Cardiac muscle cell (in vitro differentiated cells and primary cell): ENCODE measurements around the gene RDH5. TPM values are rescaled to one million over a fixed set of nuclear protein-coding genes. Genes with fewer than 3 reads are reported as not detected.

Source experiments
- DNase-seq, 2 donors: peaks; one replicate each; pipeline versions ENCODE4 v3.0.0 to v3.0.0-alpha.2; 2010 to 2017; ENCODE audit warnings: low read depth in 1 of 2, low spot score in 1 of 2
- H3K27ac ChIP-seq: fragments of 200-600 bp; sonication (generic); 2 replicates; pipeline ENCODE4 v1.5.1; 2016
- H3K27me3 ChIP-seq: fragments of 200-600 bp; sonication (generic); 2 replicates; pipeline ENCODE4 v1.6.0; 2016; ENCODE audit warnings: control low read depth
- H3K36me3 ChIP-seq: fragments of 200-600 bp; sonication (generic); 2 replicates; pipeline ENCODE4 v1.5.1; 2016; ENCODE audit warnings: control low read depth
- H3K4me1 ChIP-seq: fragments of 200-600 bp; sonication (generic); 2 replicates; pipeline ENCODE4 v1.8.1; 2017; ENCODE audit warnings: low read depth, mild to moderate bottlenecking, mixed run types
- H3K4me3 ChIP-seq: fragments of 200-600 bp; sonication (generic); 2 replicates; pipeline ENCODE4 v1.5.1; 2016; ENCODE audit warnings: mild to moderate bottlenecking
- H3K9me3 ChIP-seq: fragments of 200-600 bp; sonication (generic); 2 replicates; pipeline ENCODE4 v1.5.1; 2017; ENCODE audit warnings: low read depth, mild to moderate bottlenecking, control low read depth
- CTCF ChIP-seq: IDR thresholded peaks from 2 replicates; pipeline ENCODE4 v1.5.1; 2012; ENCODE audit warnings: low read depth, mild to moderate bottlenecking, low read length
- polyA plus RNA-seq: library from polyadenylated mRNA; unstranded; fragments of >200 nt; fragmentation: Nextera tagmentation; extraction: Ambion mirVana; gene quantifications from 2 replicates; pipeline ENCODE4 v1.2.1, GENCODE V29; 2016
- total RNA-seq: library from RNA; depleted of rRNA; stranded (reverse); fragments of >200 nt; gene quantifications from 2 replicates; pipeline ENCODE4 v1.2.3, GENCODE V29; 2016

RDH5 gene
- total and polyA plus RNA-seq, 2 experiments from 2014 or later: 10.1 to 12.6 TPM

DNA sequence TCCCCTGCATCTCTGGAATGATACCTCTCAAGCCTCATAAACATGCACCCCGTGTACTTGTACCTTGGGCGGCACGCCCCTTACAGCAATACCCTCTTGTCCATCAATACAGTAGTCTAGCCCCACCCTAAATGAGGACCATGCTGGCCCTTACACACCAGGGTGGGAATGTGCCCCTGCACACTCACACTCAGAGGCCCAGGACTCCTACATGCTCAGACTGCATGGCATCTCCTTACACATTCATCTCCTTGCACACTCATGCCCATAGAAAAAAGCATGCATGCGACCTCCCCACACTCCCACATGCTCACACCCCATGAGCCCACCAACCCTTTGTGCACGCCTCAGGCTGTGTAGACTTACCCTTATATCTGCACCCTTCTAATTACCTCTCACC, 34.5 kb upstream of the RDH5 start:
- Histone ChIP-seq H3K27ac (no peak overlapping the region), H3K36me3 (peaks cover 2% of the 10 kb centered on the region), H3K4me3 (no peak overlapping the region), H3K27me3 (no peaks in the 10 kb centered on the region), H3K4me1 (peaks cover 4% of the 10 kb centered on the region), H3K9me3 (no peaks in the 10 kb centered on the region)
- DNase-seq: no peak
- no peak for TF ChIP-seq CTCF

DNA sequence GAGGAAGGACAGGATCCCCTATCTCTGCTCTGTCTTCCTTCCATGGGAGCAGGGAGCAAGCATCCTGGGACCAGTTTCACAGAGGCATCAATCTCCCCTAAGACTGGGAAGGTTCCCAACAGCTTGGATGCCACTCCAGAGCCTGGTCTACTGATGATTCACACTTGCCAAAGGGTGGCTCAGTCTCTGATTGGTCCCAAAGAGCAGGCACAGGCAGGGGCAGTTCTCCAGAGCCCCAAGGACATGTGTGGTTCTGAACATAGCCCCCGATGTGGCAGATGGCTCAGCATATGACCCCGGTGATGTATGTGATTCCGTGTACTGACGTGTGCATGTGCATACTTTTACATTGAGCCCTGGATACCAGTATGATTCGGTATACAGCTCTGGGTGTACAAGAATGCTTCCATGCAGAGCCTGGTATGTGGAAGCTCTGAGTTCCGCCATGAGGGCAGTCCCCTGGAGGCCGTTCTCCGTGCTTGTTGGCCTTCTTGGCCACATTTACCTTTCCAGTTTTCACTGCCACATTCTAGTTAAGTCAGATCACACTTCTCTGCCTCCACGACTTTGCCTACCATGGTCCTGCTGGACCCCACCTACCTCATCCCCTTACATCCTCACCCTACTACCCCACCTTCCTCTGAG, 33.7 kb upstream of the RDH5 start:
- Histone ChIP-seq H3K9me3 (no peaks in the 10 kb centered on the region), H3K4me3 (no peak overlapping the region), H3K27me3 (no peaks in the 10 kb centered on the region), H3K36me3 (peaks cover 2% of the 10 kb centered on the region), H3K4me1 (peaks cover 4% of the 10 kb centered on the region), H3K27ac (no peak overlapping the region)
- TF ChIP-seq CTCF: no peak
- no peak for DNase-seq

DNA sequence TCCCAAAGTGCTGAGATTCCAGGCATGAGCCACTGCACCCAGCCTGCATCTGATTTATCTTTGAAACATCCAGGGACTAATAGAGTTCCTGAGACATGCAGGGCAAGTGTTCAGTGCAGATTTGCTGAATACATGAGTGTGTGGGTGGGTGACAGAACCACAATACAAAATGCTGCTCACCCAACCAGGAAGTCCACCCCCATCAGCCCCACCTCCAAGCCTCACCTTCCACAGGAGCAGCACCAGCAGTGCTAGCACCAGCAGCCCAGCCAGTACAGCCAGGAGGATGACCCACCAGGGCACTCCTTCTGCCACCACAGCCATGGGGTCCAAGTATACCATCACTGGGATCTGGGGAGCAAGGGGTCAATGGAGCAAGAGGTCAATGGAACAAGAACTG, 32.4 kb upstream of the RDH5 start:
- peaks cover 7% of the 10 kb centered on the region for H3K36me3 ChIP-seq
- no peak for DNase-seq
- H3K4me3 ChIP-seq: no peak overlapping the region
- H3K27ac ChIP-seq: no peak overlapping the region
- no peaks in the 10 kb centered on the region for H3K9me3 ChIP-seq
- no peak for TF ChIP-seq CTCF
- H3K4me1 ChIP-seq: no peaks in the 10 kb centered on the region
- no peaks in the 10 kb centered on the region for H3K27me3 ChIP-seq

- no peaks in the 10 kb centered on the region for H3K4me1 ChIP-seq
- no peaks in the 10 kb centered on the region for H3K9me3 ChIP-seq
- no peaks in the 10 kb centered on the region for H3K27me3 ChIP-seq
- no peak for DNase-seq
- H3K4me3 ChIP-seq: no peak overlapping the region
- H3K36me3 ChIP-seq: peaks cover 12% of the 10 kb centered on the region
- TF ChIP-seq CTCF: no peak
- H3K27ac ChIP-seq: no peak overlapping the region
These were observed 31.2 kb upstream of the RDH5 start for GRCh38 chr12:55688716-55689655.

- H3K9me3 ChIP-seq: no peaks in the 10 kb centered on the region
- DNase-seq: no peak
- no peak overlapping the region for H3K4me3 ChIP-seq
- H3K36me3 ChIP-seq: peaks cover 27% of the 10 kb centered on the region
- TF ChIP-seq CTCF: no peak
- no peaks in the 10 kb centered on the region for H3K4me1 ChIP-seq
- no peak overlapping the region for H3K27ac ChIP-seq
- H3K27me3 ChIP-seq: no peaks in the 10 kb centered on the region
These were observed 27.4 kb upstream of the RDH5 start for GRCh38 chr12:55692631-55693322.
